Measurements from ENCODE around the gene GMDS.

The GMDS gene

GRCh38 chr6:2035826-2036709, 209.3 kb downstream of the GMDS start:
- DNase-seq (ENCODE audit: low read depth) = no peak

GRCh38 chr6:2035046-2035445, 210.4 kb downstream of the GMDS start:
- DNase-seq (ENCODE audit: low read depth) = peak; percentile 8

- no peak for DNase-seq (ENCODE audit: low read depth)
Measured at GRCh38 chr6:2034256-2034655, 211.1 kb downstream of the GMDS start.

- DNase-seq (ENCODE audit: low read depth) = no peak
Measured at GRCh38 chr6:2033544-2033943, 211.9 kb downstream of the GMDS start.

- no peak for DNase-seq (ENCODE audit: low read depth)
Measured at GRCh38 chr6:2030682-2031244, 214.6 kb downstream of the GMDS start.

GRCh38 chr6:2029952-2030351, 215.5 kb downstream of the GMDS start:
- peak; percentile 32 for DNase-seq (ENCODE audit: low read depth)

GRCh38 chr6:2029130-2029794, 216.1 kb downstream of the GMDS start:
- no peak for DNase-seq (ENCODE audit: low read depth)

- DNase-seq (ENCODE audit: low read depth) = no peak
Measured at GRCh38 chr6:2028457-2029038, 216.9 kb downstream of the GMDS start.

- DNase-seq (ENCODE audit: low read depth) = no peak
Measured at GRCh38 chr6:2026133-2026532, 219.3 kb downstream of the GMDS start.

GRCh38 chr6:2021713-2022125, 223.7 kb downstream of the GMDS start:
- peak; percentile 15 for DNase-seq (ENCODE audit: low read depth)

- no peak for DNase-seq (ENCODE audit: low read depth)
Measured at GRCh38 chr6:2020909-2021308, 224.5 kb downstream of the GMDS start.

- DNase-seq (ENCODE audit: low read depth) = no peak
Measured at GRCh38 chr6:2019051-2019450, 226.4 kb downstream of the GMDS start.

GRCh38 chr6:2016040-2016439, 229.4 kb downstream of the GMDS start:
- no peak for DNase-seq (ENCODE audit: low read depth)

- DNase-seq (ENCODE audit: low read depth) = no peak
Measured at GRCh38 chr6:2008383-2008976, 236.9 kb downstream of the GMDS start.

GRCh38 chr6:2007165-2007564, 238.2 kb downstream of the GMDS start:
- DNase-seq (ENCODE audit: low read depth) = no peak

GRCh38 chr6:2004888-2005287, 240.5 kb downstream of the GMDS start:
- no peak for DNase-seq (ENCODE audit: low read depth)

GRCh38 chr6:2000962-2001361, 244.4 kb downstream of the GMDS start:
- DNase-seq (ENCODE audit: low read depth) = no peak

GRCh38 chr6:1997702-1998101, 247.7 kb downstream of the GMDS start:
- DNase-seq (ENCODE audit: low read depth) = no peak

- DNase-seq (ENCODE audit: low read depth) = peak; percentile 15
Measured at GRCh38 chr6:1995636-1996035, 249.8 kb downstream of the GMDS start.

GRCh38 chr6:1993042-1993441, 252.4 kb downstream of the GMDS start:
- peak; percentile 48 for DNase-seq (ENCODE audit: low read depth)

- no peak for DNase-seq (ENCODE audit: low read depth)
Measured at GRCh38 chr6:1991332-1991878, 254.0 kb downstream of the GMDS start.

GRCh38 chr6:1988843-1989242, 256.6 kb downstream of the GMDS start:
- no peak for DNase-seq (ENCODE audit: low read depth)

All from amniotic epithelial cell (primary cell).